PC-3 (cell line): Measurements from ENCODE around the gene FIZ1.

Experiments
- CTCF ChIP-seq: fragments of 300-600 bp; sonication (generic); conservative IDR thresholded peaks from 2 replicates; pipeline ENCODE4 v1.5.1; 2017; ENCODE audit warnings: antibody characterized with exemption, low read depth, mild to moderate bottlenecking, low read length
- EZH2 ChIP-seq: fragments of 300-600 bp; sonication (generic); IDR thresholded peaks from one replicate; pipeline ENCODE4 v1.6.1; 2017; ENCODE audit warnings: antibody characterized with exemption, mild to moderate bottlenecking, low read length; ENCODE audit not compliant: unreplicated experiment

DNA sequence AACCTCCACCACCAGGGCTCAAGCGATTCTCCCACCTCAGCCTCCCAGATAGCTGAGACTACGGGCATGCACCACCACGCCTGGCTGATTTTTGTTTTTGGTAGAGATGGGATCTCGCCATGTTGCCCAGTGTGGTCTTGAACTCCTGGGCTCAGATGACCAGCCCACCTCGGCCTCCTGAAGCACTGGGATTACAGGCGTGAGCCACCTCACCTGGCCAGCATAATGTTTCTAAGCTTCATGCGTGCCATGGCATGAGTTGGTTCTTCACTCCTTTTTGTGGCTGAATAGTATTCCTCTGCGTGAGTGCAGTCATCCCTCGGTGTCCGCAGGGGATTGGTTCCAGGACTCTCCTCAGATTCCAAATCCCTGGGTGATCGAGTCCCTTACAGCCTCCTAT lies 14.4 kb downstream of the FIZ1 start:
- TF ChIP-seq CTCF = no peak
- TF ChIP-seq EZH2 = no peak
